GM18505 (cell line): ENCODE measurements around the gene MEPE.

ENCODE experiments used
- ATAC-seq: cut with Tn5 transposase; IDR thresholded peaks from one replicate; pipeline ENCODE4 v1.9.1; 2021; ENCODE audit not compliant: unreplicated experiment
- POLR2A ChIP-seq: IDR thresholded peaks from 4 replicates; pipeline ENCODE4 v1.6.1; 2011; ENCODE audit warnings: borderline replicate concordance; ENCODE audit not compliant: insufficient read depth, insufficient read length; ENCODE audit errors: extremely low read depth

The MEPE gene

GRCh38 chr4:87824352-87824751 is 8.4 kb upstream of the MEPE start:
- no peak for ATAC-seq
- no peak for TF ChIP-seq POLR2A

- no peak for ATAC-seq
- no peak for TF ChIP-seq POLR2A
Observed at GRCh38 chr4:87834401-87834800, 1.6 kb downstream of the MEPE start.

GRCh38 chr4:87835197-87835596 is 2.4 kb downstream of the MEPE start:
- ATAC-seq, result no peak
- TF ChIP-seq POLR2A, result no peak

- no peak for TF ChIP-seq POLR2A
- ATAC-seq, result no peak
Observed at GRCh38 chr4:87835743-87836142, 3.0 kb downstream of the MEPE start.

- TF ChIP-seq POLR2A, result no peak
- ATAC-seq, result no peak
Observed at GRCh38 chr4:87838205-87838604, 5.4 kb downstream of the MEPE start.

GRCh38 chr4:87838890-87839591 is 6.3 kb downstream of the MEPE start:
- peak; percentile 66 for ATAC-seq
- no peak for TF ChIP-seq POLR2A

GRCh38 chr4:87839592-87839946 is 6.8 kb downstream of the MEPE start:
- no peak for ATAC-seq
- no peak for TF ChIP-seq POLR2A

GRCh38 chr4:87840149-87840548 is 7.4 kb downstream of the MEPE start:
- TF ChIP-seq POLR2A, result no peak
- ATAC-seq, result no peak

- no peak for TF ChIP-seq POLR2A
- ATAC-seq, result no peak
Observed at GRCh38 chr4:87843936-87844335, 11.2 kb downstream of the MEPE start.

GRCh38 chr4:87844452-87844851 is 11.7 kb downstream of the MEPE start:
- TF ChIP-seq POLR2A, result no peak
- no peak for ATAC-seq

- TF ChIP-seq POLR2A, result no peak
- ATAC-seq, result no peak
Observed at GRCh38 chr4:87846226-87846625, 13.5 kb downstream of the MEPE start.

GRCh38 chr4:87848622-87849351 is 16.0 kb downstream of the MEPE start:
- ATAC-seq, result no peak
- no peak for TF ChIP-seq POLR2A

GRCh38 chr4:87849612-87850011 is 16.8 kb downstream of the MEPE start:
- ATAC-seq, result no peak

GRCh38 chr4:87851332-87851731 is 18.6 kb downstream of the MEPE start:
- ATAC-seq, result no peak
- no peak for TF ChIP-seq POLR2A

More at GRCh38 chr4:87849612-87850011, 16.8 kb downstream of the MEPE start:
- no peak for TF ChIP-seq POLR2A
